ENCODE data around the gene ADAMTS6.
A peak's percentile ranks its signal among the peaks of the same experiment; 100 is the strongest.
"Not testable (repeated sequence)": the region's sequence is repeated elsewhere in the genome, so short reads cannot be mapped to it uniquely, and the experiment has no call there.

The ADAMTS6 gene

GRCh38 chr5:65481635-65482295, at the start of gene ADAMTS6:
Gene ADAMTS6, minus strand, starts transcription at chr5:65481920. Its CDS starts 8,247 bp downstream, at chr5:65473673.
- DNase-seq (ENCODE audit: low read depth in 2 of 2): peak; percentile 59 to 73

DNA sequence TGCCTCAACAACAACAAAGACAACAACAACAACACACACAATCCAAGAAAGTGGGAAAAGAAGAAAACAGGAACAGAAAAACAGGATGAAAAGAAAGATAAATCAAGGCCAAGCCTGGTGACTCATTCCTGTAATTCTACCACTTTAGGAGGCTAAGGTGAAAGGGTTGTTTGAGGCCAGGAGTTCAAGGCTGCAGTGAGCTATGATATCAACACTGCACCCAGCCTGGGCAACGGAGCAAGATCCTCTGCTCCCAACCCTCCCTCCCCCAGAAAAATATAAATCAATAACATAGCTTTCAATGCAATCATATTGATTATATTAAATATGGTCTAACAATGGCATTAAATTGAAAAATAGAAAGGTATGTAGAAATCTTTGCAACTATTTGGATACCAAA, 49.2 kb upstream of the ADAMTS6 start:
- DNase-seq (ENCODE audit: low read depth in 2 of 2): no peak

- no peak for DNase-seq (ENCODE audit: low read depth in 2 of 2)
Measured at GRCh38 chr5:65525726-65526125, 44.0 kb upstream of the ADAMTS6 start.

DNA sequence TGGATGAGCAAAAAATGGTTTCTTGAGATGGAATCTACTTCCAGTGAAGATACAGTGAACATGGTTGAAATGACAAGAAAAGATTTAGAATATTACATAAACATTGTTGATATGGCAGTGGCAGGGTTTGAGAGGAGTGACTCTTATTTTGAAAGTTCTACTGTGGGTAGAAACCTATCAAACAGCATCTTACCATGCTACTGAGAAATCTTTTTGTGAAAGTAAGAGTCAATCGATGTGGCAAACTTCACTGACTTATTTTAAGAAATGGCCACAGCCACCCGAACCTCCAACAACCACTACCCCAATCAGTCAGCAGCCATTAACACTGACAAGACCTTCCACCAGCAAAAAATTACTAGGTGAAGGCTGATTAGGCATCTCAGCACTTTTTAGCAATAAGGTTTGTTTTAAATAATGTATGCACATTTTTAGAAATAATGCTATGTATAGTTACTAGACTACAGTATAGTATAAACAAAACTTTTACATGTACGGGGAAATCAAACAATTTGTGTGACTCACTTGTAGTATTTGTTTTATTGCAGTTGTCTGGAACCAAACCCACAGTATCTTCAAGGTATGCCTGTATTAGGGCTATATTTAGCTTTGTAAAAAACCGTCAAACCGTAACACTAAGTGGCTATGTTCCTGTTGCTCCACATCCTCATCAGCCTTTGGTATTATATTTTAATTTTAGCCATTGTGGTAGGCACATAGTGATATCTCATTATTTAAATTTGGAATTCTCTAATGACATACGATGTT, 30.6 kb upstream of the ADAMTS6 start:
- DNase-seq (ENCODE audit: low read depth in 2 of 2): no peak

DNA sequence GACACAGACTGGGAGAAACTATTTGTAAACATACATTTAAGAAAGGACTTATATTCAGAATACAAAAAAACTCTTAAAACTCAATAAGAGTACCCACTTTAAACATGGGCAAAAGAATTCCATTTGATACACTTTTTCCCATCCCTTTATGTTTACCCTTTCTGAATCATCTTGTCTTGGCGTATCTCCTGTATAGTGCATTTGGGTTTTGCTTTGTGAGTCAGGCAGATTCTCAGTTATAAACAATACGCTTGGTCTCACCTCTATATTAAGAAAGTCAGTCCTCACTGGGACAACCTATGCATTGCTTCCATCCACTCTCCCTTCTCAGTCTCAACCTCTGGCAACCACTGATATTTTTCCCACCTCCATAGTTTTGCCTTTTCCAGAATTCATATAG, 27.3 kb upstream of the ADAMTS6 start:
- no peak for DNase-seq (ENCODE audit: low read depth in 2 of 2)

DNA sequence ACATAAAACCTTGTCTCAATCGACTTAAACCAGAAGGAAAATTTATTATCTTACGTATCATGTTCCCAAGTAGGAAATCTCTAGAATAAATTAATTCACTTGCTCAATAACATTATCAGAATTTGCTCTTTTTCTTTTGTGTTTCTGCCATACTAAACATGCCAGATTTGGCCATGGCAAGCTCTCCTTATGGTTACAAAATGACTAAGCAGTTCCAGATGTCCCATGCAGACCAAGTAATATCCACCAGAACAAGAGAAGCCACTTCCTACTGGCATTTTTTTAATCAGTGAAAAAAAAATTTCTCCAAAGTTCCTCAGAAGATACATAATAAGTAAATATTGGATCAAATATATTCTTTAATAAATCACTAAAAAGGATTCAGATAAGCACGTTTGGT, 25.2 kb upstream of the ADAMTS6 start:
- DNase-seq (ENCODE audit: low read depth in 2 of 2): no peak

GRCh38 chr5:65489119-65489518, 7.4 kb upstream of the ADAMTS6 start:
- DNase-seq (ENCODE audit: low read depth in 2 of 2): no peak

- not testable (repeated sequence) for DNase-seq (ENCODE audit: low read depth in 2 of 2)
Measured at GRCh38 chr5:65488038-65488687, 6.4 kb upstream of the ADAMTS6 start.

DNA sequence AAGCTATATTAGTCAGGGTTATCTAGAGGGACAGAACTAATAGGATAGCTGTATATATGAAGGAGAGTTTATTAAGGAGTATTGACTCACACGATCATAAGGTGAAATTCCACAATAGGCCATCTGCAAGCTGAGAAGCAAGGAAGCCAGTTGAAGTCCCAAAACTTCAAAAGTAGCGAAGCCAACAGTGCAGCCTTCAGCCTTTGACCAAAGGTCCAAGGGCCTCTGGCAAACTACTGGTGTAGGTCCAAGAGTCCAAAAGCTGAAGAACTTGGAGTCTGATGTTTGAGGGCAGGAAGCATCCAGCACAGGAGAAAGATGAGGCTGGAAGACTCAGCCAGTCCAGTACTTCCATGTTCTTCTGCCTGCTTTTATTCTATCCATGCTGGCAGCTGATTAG, 5.1 kb upstream of the ADAMTS6 start:
- DNase-seq (ENCODE audit: low read depth in 2 of 2): not testable (repeated sequence)

DNA sequence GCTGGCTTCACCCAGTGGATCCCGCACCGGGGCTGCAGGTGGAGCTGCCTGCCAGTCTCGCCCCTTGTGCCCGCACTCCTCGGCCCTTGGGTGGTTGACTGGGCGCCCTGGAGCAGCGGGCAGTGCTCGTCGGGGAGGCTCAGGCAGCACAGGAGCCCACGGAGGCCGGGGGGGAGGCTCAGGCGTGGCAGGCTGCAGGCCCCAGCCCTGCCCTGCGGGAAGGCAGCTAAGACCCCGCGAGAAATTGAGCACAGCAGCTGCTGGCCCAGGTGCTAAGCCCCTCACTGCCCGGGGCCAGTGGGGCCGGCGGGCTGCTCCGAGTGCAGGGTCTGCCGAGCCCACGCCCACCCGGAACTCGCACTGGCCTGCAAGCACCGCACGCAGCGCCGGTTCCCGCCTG, 3.7 kb upstream of the ADAMTS6 start:
- no peak for DNase-seq (ENCODE audit: low read depth in 2 of 2)

DNA sequence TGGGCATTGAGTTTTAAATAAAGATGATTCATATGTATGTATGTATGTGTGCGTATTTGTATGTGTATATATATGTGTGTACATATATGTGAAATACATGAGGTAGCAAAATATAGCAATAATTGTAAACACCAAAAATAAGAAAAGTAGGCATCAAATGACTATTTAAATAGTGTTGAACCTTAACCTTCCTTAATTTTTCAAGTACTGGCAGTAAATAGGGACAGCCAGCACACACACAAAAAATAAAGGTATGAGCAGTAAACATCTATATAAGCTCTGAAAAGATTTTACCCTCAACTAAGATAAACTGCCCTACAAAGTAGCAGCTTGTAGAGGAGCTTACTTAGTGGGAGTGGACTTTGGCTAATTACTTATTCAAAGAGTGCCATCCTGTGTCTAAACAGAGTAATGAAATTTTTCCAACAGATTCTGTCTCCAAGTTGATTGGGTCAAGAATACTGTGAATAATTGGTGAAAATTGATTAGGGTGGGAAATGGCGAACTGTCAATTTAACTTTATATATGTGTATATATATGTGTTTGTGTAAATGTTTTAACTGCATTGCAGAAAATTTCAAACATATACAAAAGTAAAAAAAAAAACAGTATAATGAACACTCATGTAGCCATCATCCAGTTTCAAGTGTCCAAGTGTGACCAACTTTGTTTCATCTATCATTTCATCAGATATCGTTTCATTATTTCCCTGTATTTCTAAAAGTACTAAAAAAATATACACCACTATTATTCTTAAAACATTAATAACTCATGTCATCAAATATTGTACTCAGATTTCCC, 2.0 kb upstream of the ADAMTS6 start:
- no peak for DNase-seq (ENCODE audit: low read depth in 2 of 2)

- no peak for DNase-seq (ENCODE audit: low read depth in 2 of 2)
Measured at GRCh38 chr5:65482736-65483545, 1.2 kb upstream of the ADAMTS6 start.

- no peak for DNase-seq (ENCODE audit: low read depth in 2 of 2)
Measured at GRCh38 chr5:65482296-65482735, 596 bp upstream of the ADAMTS6 start.

DNA sequence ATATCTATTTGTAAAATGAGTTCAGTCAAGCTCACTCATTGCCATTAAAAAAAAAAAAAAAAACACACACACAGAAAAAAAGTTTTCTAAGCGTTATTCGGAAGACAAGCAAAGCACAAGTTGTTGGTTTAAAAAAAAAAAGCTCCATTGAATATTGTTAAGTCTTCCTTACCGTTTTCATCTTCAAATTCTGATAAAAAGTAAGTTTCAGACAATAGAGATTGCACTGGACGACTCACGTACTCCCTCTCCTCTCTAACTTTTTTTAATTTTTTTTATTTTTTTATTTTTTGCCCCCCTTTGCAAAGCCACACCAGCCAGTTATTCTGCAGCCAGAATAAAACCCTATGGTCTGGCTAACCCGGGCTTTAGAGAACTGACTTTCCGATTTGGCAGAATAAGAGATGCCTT, 544 bp downstream of the ADAMTS6 start:
- DNase-seq (ENCODE audit: low read depth in 2 of 2): no peak

- peak in 1 of 2 donors; percentile 3 for DNase-seq (ENCODE audit: low read depth in 2 of 2)
Measured at GRCh38 chr5:65480306-65480865, 1.3 kb downstream of the ADAMTS6 start.

- no peak for DNase-seq (ENCODE audit: low read depth in 2 of 2)
Measured at GRCh38 chr5:65479527-65479926, 2.2 kb downstream of the ADAMTS6 start.

GRCh38 chr5:65478336-65478735, 3.4 kb downstream of the ADAMTS6 start:
- DNase-seq (ENCODE audit: low read depth in 2 of 2): no peak

DNA sequence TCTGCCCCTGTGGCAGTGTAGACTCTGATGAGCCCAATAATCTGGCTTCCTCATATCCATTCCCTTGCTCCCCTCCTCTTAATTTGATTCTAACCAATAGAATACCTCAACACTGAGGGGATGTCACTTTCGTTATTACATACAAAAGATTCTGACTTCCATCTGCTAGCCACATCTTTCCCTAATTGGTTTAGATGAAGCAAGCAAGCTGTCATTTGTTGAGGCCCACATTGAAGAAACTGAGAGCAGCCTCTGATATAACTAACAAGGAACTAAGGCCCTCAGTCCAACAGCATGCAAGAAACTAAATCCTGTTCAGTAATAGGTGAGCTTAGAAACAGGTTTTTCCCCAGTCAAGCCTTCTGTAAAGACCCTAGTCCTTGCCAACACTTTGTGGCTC, 5.8 kb downstream of the ADAMTS6 start:
- no peak for DNase-seq (ENCODE audit: low read depth in 2 of 2)

DNA sequence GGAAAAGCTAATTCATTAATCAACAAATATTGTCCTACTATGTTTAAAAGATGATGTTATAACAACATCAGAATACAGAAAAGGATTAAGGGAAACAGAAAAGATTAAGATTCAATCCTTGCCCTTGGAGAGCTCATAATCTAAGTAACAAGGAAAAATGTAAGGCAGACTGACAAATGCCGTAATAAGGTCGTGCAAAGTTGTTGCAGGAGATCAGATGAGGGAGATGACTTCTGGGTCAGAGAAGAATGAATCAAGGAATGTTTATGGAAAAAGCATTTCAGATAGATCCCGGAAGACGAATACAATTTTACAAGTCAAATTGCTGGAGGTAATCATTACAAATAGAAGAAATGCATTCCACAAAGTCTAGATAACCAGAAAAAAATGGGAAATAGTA, 6.4 kb downstream of the ADAMTS6 start:
- DNase-seq (ENCODE audit: low read depth in 2 of 2): no peak

DNA sequence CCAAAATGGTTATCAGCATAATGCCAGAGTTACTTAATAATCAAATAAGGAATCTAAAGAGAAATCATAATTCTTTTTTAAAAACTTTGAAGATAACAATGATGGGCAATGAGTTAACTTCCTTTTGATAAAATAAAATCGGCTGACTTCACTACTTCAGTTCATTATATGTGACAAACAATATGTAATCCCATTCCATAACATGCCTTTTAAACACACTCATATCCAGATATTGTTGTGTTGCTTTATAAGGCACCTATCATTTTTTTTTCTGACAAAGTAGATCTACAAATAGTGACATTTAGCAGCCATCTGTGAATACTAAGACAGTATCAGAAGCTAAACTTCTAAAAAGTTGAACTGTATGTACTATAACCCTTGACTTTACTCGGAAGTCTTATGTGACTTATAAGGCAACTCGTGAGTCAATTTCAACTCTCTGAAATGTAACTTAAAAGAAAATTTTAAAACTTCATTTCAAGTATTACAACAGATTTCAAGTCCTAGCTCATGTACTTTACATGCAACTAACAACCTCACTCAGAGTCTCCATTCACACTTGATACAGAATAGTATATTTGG, 7.5 kb downstream of the ADAMTS6 start:
- DNase-seq (ENCODE audit: low read depth in 2 of 2): no peak
